GM19043 (cell line): ENCODE measurements around the gene CTRL.

ENCODE experiments used
- ATAC-seq: cut with Tn5 transposase; IDR thresholded peaks from one replicate; pipeline ENCODE4 v1.9.1; 2021; ENCODE audit warnings: low read depth; ENCODE audit not compliant: unreplicated experiment

The CTRL gene

GRCh38 chr16:67897231-67897630 is 34.4 kb downstream of the CTRL start:
- no peak for ATAC-seq

DNA sequence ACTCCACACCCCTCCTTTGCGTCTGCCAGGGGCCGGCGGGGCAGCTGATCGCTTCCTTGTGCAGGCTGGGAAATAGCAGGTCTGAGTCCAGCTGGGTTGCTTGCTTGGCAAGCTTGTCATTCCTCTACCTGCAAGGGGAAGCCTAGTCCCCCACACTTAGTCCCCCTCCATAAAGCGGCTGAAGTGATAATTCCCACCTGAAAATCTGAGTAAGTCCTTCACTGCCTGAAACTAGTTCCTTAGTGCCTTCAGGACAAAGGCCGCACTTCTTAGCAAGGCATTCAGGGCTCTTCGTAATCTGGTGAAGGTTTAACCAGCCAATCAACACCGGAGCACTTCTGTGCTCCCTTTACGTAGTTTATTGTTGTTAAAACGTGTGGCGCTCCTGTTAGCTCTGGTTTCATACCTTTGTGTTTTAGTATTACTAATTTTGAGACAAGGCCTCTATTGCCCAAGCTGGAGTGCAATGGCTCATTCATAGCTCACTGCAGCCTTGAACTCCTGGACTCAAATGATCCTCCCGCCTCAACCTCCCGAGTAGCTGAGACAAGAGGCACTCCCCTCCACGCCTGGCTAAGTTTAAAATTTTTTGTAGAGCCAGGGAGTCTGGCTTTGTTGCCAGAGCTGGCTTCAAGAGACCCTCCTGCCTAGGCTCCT is 37.8 kb downstream of the CTRL start:
- no peak for ATAC-seq

DNA sequence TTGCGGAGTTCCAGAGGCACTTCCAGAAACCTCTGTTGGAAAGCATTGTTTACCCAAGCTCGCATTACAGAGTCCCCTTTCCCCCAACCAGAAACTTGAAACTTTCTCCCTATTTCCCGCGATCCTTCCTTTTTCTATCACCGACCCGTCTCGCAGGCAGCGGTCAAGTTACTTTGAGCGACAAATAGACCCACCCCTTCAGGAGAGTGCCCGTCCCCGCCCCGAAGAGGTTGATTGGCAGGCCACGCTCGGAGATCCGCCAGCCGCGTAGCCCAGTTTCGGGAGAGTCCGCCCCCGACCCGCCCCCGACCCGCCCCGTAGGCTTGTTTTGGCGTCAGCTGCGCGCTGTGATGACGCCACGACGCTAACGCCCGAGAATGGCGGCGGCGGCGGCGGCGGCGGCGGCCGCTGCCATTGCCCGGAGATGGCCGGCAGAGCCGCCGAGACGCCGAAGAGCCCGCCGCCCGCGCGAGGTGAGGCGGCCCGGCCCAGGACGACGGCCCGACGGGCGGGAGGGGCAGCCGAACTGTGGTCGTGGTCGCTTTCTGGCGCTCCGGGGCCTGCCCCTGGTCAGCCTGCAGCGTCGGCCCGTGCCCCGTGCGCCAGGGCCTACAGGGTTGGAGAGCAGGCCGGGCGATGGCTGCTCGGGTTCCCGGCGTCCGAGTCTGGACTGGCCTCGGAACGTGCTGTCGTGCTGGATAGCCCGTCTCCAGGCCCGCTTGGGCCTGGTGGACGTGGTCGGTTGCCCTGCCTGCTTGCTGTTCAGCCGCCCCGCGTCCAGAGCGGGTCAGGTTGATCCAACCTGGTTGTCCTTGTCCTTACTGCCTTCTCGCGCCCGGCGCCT is 38.5 kb downstream of the CTRL start, which contains the start of gene PSKH1:
Gene PSKH1 (plus strand): TSS at position 356 of the 844 bp plus-strand sequence. CDS start 15,496 bp downstream, outside the sequence.
- ATAC-seq, result peak; percentile 96

- no peak for ATAC-seq
These were observed 39.3 kb downstream of the CTRL start for GRCh38 chr16:67892375-67892774.

- no peak for ATAC-seq
These were observed 43.3 kb downstream of the CTRL start for GRCh38 chr16:67888331-67888730.

DNA sequence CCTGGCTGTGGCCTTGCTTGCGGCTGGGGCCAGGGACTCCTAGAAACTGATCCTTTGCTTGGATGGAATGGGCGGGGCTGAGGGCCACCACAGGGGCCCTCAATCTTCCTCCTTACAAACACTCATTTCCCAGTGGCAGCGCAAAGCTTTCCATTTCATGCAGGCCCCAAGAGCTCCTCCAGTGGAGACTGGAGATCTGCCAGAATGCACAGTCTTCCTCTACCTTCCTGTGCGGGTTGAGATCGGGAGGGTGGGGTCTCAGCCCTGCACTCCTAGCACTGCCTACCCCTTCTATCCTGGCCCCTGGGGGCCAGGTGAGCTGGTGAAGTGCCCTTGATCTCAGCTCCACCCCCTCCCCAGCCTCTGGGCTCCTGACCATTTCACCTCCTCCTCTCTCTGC is 45.3 kb downstream of the CTRL start:
- no peak for ATAC-seq

DNA sequence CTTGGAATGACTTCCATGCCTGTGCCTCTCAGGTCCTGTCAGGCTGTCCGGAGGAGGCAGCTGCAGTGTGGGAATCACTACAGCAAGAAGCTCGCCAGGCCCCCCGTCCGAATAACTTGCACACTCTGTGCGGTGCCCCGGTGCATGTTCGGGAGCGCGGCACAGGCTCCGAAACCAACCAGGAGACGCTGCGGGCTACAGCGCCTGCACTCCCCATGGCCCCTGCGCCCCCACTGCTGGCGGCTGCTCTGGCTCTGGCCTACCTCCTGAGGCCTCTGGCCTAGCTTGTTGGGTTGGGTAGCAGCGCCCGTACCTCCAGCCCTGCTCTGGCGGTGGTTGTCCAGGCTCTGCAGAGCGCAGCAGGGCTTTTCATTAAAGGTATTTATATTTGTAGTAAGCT is 45.7 kb downstream of the CTRL start:
- ATAC-seq, result no peak

- no peak for ATAC-seq
These were observed 46.1 kb downstream of the CTRL start for GRCh38 chr16:67885545-67885944.

DNA sequence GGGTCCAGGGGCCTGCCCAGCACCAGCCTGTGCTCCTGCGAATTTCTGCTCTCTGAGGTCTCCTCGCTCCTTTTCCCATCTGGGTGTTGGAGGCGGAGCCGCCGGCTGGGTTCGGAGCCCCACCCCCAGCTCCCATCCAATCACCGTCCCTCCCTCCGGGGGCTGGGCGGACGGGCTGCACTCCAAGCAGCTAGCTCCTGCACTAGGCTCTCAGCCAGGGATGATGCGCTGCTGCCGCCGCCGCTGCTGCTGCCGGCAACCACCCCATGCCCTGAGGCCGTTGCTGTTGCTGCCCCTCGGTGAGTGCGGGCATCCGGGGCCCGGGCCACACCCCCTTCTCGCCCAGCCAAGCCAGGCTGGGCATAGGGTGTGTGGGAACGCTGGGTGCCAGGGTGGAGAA is 47.0 kb downstream of the CTRL start, which contains the start of gene NRN1L:
Gene NRN1L (plus strand): TSS at position 202 of the 400 bp plus-strand sequence. CDS start 19 bp downstream, at position 221.
- no peak for ATAC-seq

DNA sequence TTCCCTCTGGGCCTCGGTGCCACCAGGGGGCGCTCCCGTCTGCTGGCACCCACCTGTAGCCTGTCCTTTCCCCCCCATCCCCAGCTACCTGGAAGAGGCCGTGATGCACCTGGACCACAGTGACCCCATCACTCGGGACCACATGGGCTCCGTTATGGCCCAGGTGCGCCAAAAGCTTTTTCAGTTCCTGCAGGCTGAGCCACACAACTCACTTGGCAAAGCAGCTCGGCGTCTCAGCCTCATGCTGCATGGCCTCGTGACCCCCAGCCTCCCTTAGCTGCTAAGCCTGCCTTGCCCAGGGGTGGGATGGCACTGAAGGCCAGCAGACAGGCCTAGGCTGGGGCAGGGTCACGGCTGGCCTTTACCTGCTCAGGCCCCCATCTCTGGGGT is 47.8 kb downstream of the CTRL start:
- ATAC-seq, result no peak

GRCh38 chr16:67883146-67883871 is 48.4 kb downstream of the CTRL start:
- no peak for ATAC-seq

DNA sequence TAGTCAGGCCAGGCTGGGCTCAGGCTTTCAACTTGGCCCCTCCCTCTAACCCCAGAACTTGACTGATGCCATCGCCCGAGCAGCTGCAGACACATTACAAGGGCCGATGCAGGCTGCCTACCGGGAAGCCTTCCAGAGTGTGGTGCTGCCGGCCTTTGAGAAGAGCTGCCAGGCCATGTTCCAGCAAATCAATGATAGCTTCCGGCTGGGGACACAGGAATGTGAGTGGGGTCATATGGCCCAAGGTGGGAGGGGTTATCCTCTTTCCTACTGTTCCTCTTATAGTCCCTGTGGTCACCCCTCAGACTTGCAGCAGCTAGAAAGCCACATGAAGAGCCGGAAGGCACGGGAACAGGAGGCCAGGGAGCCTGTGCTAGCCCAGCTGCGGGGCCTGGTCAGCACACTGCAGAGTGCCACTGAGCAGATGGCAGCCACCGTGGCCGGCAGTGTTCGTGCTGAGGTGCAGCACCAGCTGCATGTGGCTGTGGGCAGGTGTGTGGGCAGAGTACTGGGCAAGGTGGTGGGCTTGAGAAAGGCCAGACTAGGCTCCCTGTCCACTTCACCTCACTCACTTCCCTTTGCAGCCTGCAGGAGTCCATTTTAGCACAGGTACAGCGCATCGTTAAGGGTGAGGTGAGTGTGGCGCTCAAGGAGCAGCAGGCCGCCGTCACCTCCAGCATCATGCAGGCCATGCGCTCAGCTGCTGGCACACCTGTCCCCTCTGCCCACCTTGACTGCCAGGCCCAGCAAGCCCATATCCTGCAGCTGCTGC is 49.1 kb downstream of the CTRL start:
- no peak for ATAC-seq

- no peak for ATAC-seq
These were observed 50.0 kb downstream of the CTRL start for GRCh38 chr16:67881621-67882161.

DNA sequence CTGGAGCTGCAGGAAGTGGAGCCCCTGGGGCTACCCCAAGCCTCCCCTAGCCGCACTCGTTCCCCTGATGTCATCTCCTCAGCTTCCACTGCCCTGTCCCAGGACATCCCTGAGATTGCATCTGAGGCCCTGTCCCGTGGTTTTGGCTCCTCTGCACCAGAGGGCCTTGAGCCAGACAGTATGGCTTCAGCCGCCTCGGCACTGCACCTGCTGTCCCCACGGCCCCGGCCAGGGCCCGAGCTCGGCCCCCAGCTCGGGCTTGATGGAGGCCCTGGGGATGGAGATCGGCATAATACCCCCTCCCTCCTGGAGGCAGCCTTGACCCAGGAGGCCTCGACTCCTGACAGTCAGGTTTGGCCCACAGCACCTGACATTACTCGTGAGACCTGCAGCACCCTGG is 51.1 kb downstream of the CTRL start:
- ATAC-seq, result no peak

DNA sequence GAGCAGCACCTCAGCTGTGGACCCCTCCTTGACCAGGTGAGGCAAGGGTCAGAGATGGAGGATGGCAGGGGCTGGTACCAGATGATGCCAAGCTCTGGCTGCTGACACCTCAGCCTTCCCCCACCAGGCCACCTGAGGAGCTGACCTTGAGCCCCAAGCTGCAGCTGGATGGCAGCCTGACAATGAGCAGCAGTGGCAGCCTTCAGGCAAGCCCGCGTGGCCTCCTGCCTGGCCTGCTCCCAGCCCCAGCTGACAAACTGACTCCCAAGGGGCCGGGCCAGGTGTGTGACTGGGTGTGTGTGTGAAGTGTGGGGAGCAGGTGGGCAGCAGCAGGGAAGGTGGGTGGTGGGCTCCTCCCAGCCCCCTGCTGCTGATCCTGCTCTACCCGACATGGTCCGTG is 51.7 kb downstream of the CTRL start:
- no peak for ATAC-seq
